ES-I3 (cell line): Measurements from ENCODE around the gene DCLK3.

ENCODE experiments used
- H3K36me3 ChIP-seq: 2 replicates; pipeline ENCODE4 v1.6.1; 2013; ENCODE audit warnings: mild to moderate bottlenecking, low read length, control low read depth, moderate library complexity; ENCODE audit not compliant: insufficient read depth
- H3K4me1 ChIP-seq: 2 replicates; pipeline ENCODE4 v1.6.1; 2013; ENCODE audit warnings: mild to moderate bottlenecking, control low read depth, low read length; ENCODE audit not compliant: insufficient read depth
- H3K9ac ChIP-seq: 2 replicates; pipeline ENCODE4 v1.6.1; 2013; ENCODE audit warnings: low read depth, mild to moderate bottlenecking, low read length, moderate library complexity
- H3K9me3 ChIP-seq: 2 replicates; pipeline ENCODE4 v1.6.1; 2013; ENCODE audit warnings: mild to moderate bottlenecking, low read length, moderate library complexity; ENCODE audit not compliant: control insufficient read depth, insufficient read depth

DCLK3 gene

DNA sequence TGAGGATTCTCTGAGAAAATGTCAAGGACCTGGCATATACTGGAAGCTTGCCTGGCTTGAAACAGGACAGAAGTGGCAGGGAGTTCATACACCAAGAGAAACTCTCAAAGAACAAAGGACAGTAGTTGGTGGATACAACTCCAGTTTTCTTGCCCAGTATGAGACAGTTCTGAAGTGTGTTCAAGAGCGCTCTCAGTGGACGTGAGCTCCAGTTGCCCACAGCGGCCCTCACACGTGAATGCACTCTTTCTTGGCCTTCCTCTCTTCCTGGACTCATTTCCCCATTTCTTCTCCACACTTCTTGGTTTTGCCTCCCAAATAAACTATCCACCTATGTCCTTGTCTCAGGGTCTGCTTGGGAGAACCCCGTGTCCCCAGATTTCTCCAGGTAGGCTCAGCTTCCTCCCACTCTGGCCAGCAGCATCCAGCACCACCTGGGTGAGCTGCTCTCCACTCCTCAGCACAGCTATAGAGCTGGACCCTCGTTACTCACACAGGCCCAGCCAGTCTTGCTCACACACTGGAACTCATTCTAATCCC is 54.5 kb downstream of the DCLK3 start:
- H3K9ac ChIP-seq, result no peak overlapping the region
- no peaks in the 10 kb centered on the region for H3K36me3 ChIP-seq
- no peaks in the 10 kb centered on the region for H3K9me3 ChIP-seq
- no peaks in the 10 kb centered on the region for H3K4me1 ChIP-seq

GRCh38 chr3:36709281-36709680 is 55.1 kb downstream of the DCLK3 start:
- Histone ChIP-seq H3K9me3 (no peaks in the 10 kb centered on the region), H3K9ac (no peak overlapping the region), H3K36me3 (no peaks in the 10 kb centered on the region), H3K4me1 (no peaks in the 10 kb centered on the region)

GRCh38 chr3:36707623-36708409 is 56.5 kb downstream of the DCLK3 start:
- Histone ChIP-seq H3K9me3 (no peaks in the 10 kb centered on the region), H3K4me1 (no peaks in the 10 kb centered on the region), H3K36me3 (no peaks in the 10 kb centered on the region), H3K9ac (no peak overlapping the region)

DNA sequence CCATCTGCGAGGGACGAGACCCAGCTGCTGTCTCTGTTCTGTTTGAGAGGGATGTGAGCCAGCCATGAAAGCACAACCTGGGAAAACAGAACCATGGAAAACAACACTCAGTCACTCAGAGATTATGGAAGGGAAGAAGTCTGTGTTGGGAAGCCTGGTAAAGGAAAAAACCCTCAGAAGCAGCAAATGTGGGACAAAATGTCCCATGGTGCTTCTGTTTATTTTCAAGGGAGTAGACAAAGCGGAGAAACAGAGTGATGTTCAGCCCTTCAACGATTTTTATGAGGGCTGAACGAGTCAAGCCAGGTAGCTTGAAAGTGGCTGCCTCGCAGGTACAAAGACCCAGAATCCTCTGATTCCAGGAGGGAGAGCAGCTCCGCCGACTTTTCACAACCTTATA is 59.3 kb downstream of the DCLK3 start:
- H3K4me1 ChIP-seq, result peaks cover 5% of the 10 kb centered on the region; the same call in 1 of the 2 replicates
- H3K9me3 ChIP-seq, result no peaks in the 10 kb centered on the region
- no peak overlapping the region for H3K9ac ChIP-seq
- no peaks in the 10 kb centered on the region for H3K36me3 ChIP-seq

DNA sequence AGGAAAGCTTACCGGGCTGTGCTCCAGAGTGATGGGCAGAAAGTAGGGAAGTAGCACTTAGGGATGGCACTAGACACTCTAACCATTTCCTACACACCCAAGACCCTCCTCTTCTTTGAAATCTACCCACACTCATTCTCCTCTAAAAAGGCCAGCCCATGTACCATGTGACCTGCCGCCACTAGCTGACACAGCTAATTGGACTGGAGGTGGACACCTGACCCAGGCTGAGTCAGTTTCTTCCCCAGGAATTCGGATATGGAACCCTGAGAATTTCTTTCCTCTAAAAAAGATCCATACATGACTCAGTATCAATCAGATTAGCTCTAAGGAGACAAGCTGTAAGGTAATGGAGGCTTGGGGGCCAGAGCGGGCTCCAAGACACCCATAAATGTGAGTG is 60.1 kb downstream of the DCLK3 start:
- Histone ChIP-seq H3K4me1 (peaks cover 7% of the 10 kb centered on the region; the same call in 1 of the 2 replicates), H3K9ac (no peak overlapping the region), H3K36me3 (no peaks in the 10 kb centered on the region), H3K9me3 (no peaks in the 10 kb centered on the region)

GRCh38 chr3:36701249-36701572 is 63.1 kb downstream of the DCLK3 start:
- H3K9me3 ChIP-seq, result no peaks in the 10 kb centered on the region
- peaks cover 7% of the 10 kb centered on the region; the same call in 1 of the 2 replicates for H3K4me1 ChIP-seq
- H3K9ac ChIP-seq, result no peak overlapping the region
- no peaks in the 10 kb centered on the region for H3K36me3 ChIP-seq

GRCh38 chr3:36700537-36701248 is 63.7 kb downstream of the DCLK3 start:
- Histone ChIP-seq H3K4me1 (peaks cover 7% of the 10 kb centered on the region; the same call in 1 of the 2 replicates), H3K36me3 (no peaks in the 10 kb centered on the region), H3K9ac (no peak overlapping the region), H3K9me3 (no peaks in the 10 kb centered on the region)

DNA sequence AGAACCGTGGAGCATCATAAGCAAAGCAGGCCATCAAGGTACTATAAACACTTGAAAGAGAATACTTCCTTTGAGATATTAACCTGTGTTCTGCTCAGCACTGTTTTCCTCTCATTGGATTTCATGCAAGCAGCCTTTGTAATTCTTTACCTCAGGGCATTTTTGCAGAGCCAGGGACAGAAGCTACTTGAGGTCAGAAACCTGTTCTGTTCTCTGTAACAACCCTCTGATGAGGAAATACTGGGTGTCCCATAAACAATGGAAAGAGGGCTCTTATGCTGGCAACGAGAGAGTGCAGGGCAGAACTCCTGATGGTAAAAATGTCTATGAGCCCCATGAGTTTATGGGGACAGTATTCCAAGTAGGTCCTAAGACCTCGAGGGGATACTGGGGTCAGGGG is 66.0 kb downstream of the DCLK3 start:
- Histone ChIP-seq H3K9ac (no peak overlapping the region), H3K36me3 (no peaks in the 10 kb centered on the region), H3K4me1 (peaks cover 7% of the 10 kb centered on the region; the same call in 1 of the 2 replicates), H3K9me3 (no peaks in the 10 kb centered on the region)

DNA sequence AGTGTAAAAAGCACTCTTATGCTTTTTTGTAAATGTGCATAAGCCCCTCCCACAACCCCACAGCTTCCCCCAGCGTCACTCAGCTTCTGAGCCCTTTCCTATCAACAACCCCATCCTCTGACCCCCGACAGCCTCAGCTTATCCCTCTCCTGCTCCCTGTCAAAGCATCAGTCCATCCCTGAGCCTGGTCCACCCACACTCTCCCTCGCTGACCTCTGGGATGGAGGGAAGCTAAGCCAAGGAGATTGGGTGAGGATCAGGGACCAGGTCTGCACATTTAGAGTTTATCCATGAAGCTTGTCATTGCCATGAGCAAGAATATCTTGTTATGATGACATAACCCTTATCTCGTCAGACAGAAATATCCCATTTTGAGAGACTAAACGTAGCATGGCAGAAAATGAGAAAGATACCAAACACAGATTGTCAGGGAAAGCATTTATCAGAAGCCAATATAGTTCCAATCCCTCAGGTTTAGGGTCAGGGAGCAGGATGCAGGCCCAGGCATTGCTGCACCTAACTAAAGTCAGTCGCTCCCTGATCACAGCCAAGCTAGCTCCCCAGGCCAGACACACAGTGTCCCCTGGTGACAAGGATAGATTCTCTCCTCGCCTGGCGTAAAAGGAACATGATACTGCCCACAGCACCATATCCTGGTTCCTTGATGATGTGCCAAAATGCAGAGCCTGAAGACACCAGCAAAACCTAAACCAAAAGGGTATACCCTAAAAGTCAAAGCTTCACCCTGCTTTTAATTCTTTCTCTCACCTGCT is 66.9 kb downstream of the DCLK3 start:
- no peaks in the 10 kb centered on the region for H3K9me3 ChIP-seq
- H3K4me1 ChIP-seq, result peaks cover 7% of the 10 kb centered on the region; the same call in 1 of the 2 replicates
- H3K9ac ChIP-seq, result no peak overlapping the region
- no peaks in the 10 kb centered on the region for H3K36me3 ChIP-seq

- H3K4me1 ChIP-seq, result peaks cover 7% of the 10 kb centered on the region; the same call in 1 of the 2 replicates
- H3K36me3 ChIP-seq, result no peaks in the 10 kb centered on the region
- H3K9me3 ChIP-seq, result no peaks in the 10 kb centered on the region
- H3K9ac ChIP-seq, result no peak overlapping the region
Observed at GRCh38 chr3:36696799-36697198, 67.6 kb downstream of the DCLK3 start.

DNA sequence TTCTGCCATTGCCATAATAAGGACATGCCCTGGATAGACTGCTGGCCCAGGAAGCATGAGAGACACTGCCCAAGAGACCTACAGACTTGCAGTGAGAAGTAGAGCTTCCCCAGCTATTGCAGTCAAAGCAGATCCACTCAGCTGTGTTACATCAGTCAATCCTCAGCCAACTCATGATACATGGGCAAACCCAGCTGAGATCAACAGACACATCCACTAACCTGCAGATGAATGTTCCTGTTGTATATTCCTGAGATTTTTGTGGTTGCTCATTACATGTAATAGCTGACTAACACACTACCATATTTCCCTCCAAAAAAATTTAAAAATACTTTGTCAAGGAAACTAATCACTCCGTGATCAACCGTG is 68.6 kb downstream of the DCLK3 start:
- H3K36me3 ChIP-seq, result no peaks in the 10 kb centered on the region
- H3K4me1 ChIP-seq, result peaks cover 7% of the 10 kb centered on the region; the same call in 1 of the 2 replicates
- no peak overlapping the region for H3K9ac ChIP-seq
- no peaks in the 10 kb centered on the region for H3K9me3 ChIP-seq

- Histone ChIP-seq H3K36me3 (no peaks in the 10 kb centered on the region), H3K9ac (no peak overlapping the region), H3K4me1 (peaks cover 4% of the 10 kb centered on the region; the same call in 1 of the 2 replicates), H3K9me3 (no peaks in the 10 kb centered on the region)
Observed at GRCh38 chr3:36695113-36695768, 69.1 kb downstream of the DCLK3 start.

DNA sequence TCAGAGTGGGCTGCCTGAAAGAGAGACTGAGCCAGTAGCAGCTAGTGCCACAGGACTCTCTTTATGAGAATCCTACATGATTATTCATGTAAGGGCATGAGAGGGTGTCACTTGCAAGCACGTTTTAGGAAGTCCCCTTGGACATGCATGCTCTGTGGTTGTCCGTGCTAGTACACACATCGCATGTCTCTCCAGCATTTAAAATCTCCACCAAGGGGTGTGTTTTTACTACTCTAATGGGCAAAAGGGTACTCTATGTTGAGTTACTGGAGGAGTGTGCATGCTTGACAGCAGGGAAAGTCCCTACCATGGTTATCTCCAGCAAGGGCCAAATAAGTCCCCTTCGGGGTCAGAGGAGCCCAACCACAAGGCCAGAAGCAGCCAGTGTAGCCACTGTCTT is 70.7 kb downstream of the DCLK3 start:
- no peaks in the 10 kb centered on the region for H3K9me3 ChIP-seq
- H3K9ac ChIP-seq, result no peak overlapping the region
- no peaks in the 10 kb centered on the region for H3K36me3 ChIP-seq
- H3K4me1 ChIP-seq, result no peaks in the 10 kb centered on the region

GRCh38 chr3:36689560-36689959 is 74.8 kb downstream of the DCLK3 start:
- H3K4me1 ChIP-seq, result no peaks in the 10 kb centered on the region
- H3K9ac ChIP-seq, result no peak overlapping the region
- no peaks in the 10 kb centered on the region for H3K36me3 ChIP-seq
- H3K9me3 ChIP-seq, result no peaks in the 10 kb centered on the region
